OCI-LY7 (cell line): ENCODE measurements around the gene CKMT2. TPM values are rescaled to one million over a fixed set of nuclear protein-coding genes. Genes with fewer than 3 reads are reported as not detected.
A peak's percentile ranks its signal among the peaks of the same experiment; 100 is the strongest.
"Not testable (repeated sequence)": the region's sequence is repeated elsewhere in the genome, so short reads cannot be mapped to it uniquely, and the experiment has no call there.

Source experiments
- BruUV-seq: library from RNA; stranded (reverse); fragments of 400-500 nt; replicated peaks from 2 replicates; lab custom pipeline; 2021; lab: Mats Ljungman, UMichigan
- CTCF ChIA-PET: fragments of 300-600 bp; sonication (Branson Sonifier 250); formaldehyde crosslinking; loops from one replicate; lab custom pipeline; 2022; ENCODE audit warnings: antibody characterized with exemption; ENCODE audit not compliant: unreplicated experiment; lab: Charles Lee
- POLR2A ChIA-PET: fragments of 300-600 bp; sonication (Branson Sonifier 250); formaldehyde crosslinking; loops from one replicate; lab custom pipeline; 2022; ENCODE audit warnings: antibody characterized with exemption; lab: Charles Lee
- DNase-seq: peaks from one replicate; pipeline ENCODE4 v3.0.0-alpha.2; 2015; ENCODE audit warnings: low spot score
- H2AFZ ChIP-seq: fragments of 200-600 bp; sonication (generic), shearing (Covaris generic); 2 replicates; pipeline ENCODE4 v1.6.1; 2014; ENCODE audit warnings: mild to moderate bottlenecking, antibody characterized with exemption, low read length, moderate library complexity
- H3K27ac ChIP-seq: fragments of 200-600 bp; sonication (generic); 2 replicates; pipeline ENCODE4 v1.5.1; 2014; ENCODE audit warnings: mixed run types, low read depth, mild to moderate bottlenecking, moderate library complexity, low read length, inconsistent platforms; ENCODE audit not compliant: poor library complexity, severe bottlenecking
- H3K36me3 ChIP-seq: fragments of 200-600 bp; sonication (generic); 2 replicates; pipeline ENCODE4 v1.6.1; 2014; ENCODE audit warnings: mild to moderate bottlenecking, antibody characterized with exemption, low read length, moderate library complexity, mixed read lengths; ENCODE audit not compliant: insufficient read depth
- H3K4me1 ChIP-seq: fragments of 200-600 bp; sonication (generic); 2 replicates; pipeline ENCODE4 v1.5.1; 2014; ENCODE audit warnings: mild to moderate bottlenecking, low read length; ENCODE audit not compliant: insufficient read depth, poor library complexity, severe bottlenecking
- H3K4me2 ChIP-seq: fragments of 200-600 bp; sonication (generic); 2 replicates; pipeline ENCODE4 v1.6.1; 2014; ENCODE audit warnings: mild to moderate bottlenecking, low read length
- H3K4me3 ChIP-seq: fragments of 200-600 bp; sonication (generic); 2 replicates; pipeline ENCODE4 v1.5.1; 2014; ENCODE audit warnings: mild to moderate bottlenecking, low read depth, low read length; ENCODE audit not compliant: poor library complexity, severe bottlenecking
- H3K79me2 ChIP-seq: fragments of 200-600 bp; sonication (generic); 2 replicates; pipeline ENCODE4 v1.6.1; 2016; ENCODE audit warnings: low read depth, mild to moderate bottlenecking, low read length, moderate library complexity, mixed read lengths; ENCODE audit not compliant: insufficient read depth
- H3K9me2 ChIP-seq: fragments of 200-600 bp; sonication (generic); 2 replicates; pipeline ENCODE4 v1.6.1; 2016; ENCODE audit warnings: mild to moderate bottlenecking, low read length, mixed read lengths; ENCODE audit not compliant: insufficient read depth
- H3K9me3 ChIP-seq: fragments of 200-600 bp; sonication (generic); 2 replicates; pipeline ENCODE4 v1.6.1; 2014; ENCODE audit warnings: mild to moderate bottlenecking, mixed run types, low read length, mixed read lengths
- H4K20me1 ChIP-seq: fragments of 200-600 bp; sonication (generic); 2 replicates; pipeline ENCODE4 v1.6.1; 2014; ENCODE audit warnings: mild to moderate bottlenecking, antibody characterized with exemption, low read length, moderate library complexity, mixed read lengths; ENCODE audit not compliant: insufficient read depth
- CTCF ChIP-seq: fragments of 200-600 bp; sonication (generic); conservative IDR thresholded peaks from 2 replicates; pipeline ENCODE4 v1.5.1; 2014; ENCODE audit warnings: mild to moderate bottlenecking, antibody characterized with exemption, low read length, moderate library complexity, mixed read lengths
- EZH2phosphoT487 ChIP-seq: fragments of 200-600 bp; sonication (generic); IDR thresholded peaks from 2 replicates; pipeline ENCODE4 v1.6.1; 2018; ENCODE audit warnings: low read depth, borderline replicate concordance, mild to moderate bottlenecking, mixed run types, antibody characterized with exemption, low read length, moderate library complexity, mixed read lengths
- intact Hi-C: fragments of 100-400 bp; cut with micrococcal nuclease; formaldehyde crosslinking; loops from one replicate; pipeline ENCODE4 v1.10.0; 2022; ENCODE audit not compliant: unreplicated experiment
- total RNA-seq, 2 experiments: library from RNA; depleted of rRNA in 1 of 2; stranded (reverse); fragments of >200 nt in 1 of 2; shearing (Covaris generic) in 1 of 2; gene quantifications; 2 replicates each; pipeline ENCODE4 v1.2.3, GENCODE V29; 2014 to 2022

Gene CKMT2
- total RNA-seq, 2 experiments from 2014 or later = not detected

DNA sequence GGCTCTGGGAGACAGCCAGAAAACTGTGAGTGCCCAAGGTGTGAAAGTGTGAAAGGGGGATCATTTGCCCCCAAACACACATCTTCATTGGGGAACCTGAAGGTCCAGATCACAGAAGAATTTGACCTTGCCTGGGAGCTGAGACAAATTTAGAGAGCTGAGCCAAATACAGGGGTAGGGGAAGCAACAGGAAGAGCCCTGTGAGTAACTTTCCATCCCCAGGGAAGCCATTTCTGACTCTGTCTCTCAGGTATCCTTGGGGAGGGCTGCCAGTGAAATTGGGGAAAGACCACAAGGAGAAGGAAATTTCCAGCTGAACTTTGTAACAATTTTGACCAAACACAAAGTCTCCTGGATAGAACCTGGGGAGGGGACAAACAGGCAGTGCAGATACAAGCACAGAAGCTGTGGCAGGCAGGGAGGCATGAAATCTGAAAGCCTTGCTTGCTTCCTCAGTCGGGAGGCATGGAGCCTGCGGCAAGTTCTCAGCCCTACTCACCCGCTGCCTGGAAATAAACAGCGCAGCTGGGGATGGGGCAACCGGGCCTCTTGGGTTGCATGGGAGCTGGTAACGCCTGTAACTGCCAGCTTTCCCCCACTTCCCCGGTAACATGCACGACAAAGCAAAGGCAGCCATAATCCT lies 36.8 kb downstream of the CKMT2 start:
- TF ChIP-seq EZH2phosphoT487 = no peak
- TF ChIP-seq CTCF = no peak
- no peak for DNase-seq
- intact Hi-C loops = no loop called here
- H3K9me3 ChIP-seq = 0 out of 2 replicates have a peak, but pooled peaks cover 4% of the 10 kb centered on the region
- peak overlapping the region; percentile 43 for H3K4me2 ChIP-seq
- H3K9me2 ChIP-seq = no peaks in the 10 kb centered on the region
- H3K4me1 ChIP-seq = peaks cover 18% of the 10 kb centered on the region
- ChIA-PET POLR2A (interaction anchor here (0.8 to 1.1 kb wide), 2 partner anchors 10 to 87 kb away, joined by 3 read pairs; no protein-coding TSS in a partner anchor), CTCF (no interaction called here)
- no peak overlapping the region for H3K4me3 ChIP-seq
- H4K20me1 ChIP-seq = no peaks in the 10 kb centered on the region
- BruUV-seq = no TSS peak
- 0 out of 2 replicates have a peak, but pooled peaks cover 16% of the 10 kb centered on the region for H3K79me2 ChIP-seq
- no peak overlapping the region for H2AFZ ChIP-seq
- no peak overlapping the region for H3K27ac ChIP-seq
- no peaks in the 10 kb centered on the region; the same call in 1 of the 2 replicates for H3K36me3 ChIP-seq

- BruUV-seq, H4K20me1 ChIP-seq, intact Hi-C loops, H2AFZ ChIP-seq, CTCF ChIA-PET, H3K4me3 ChIP-seq, H3K27ac ChIP-seq, H3K36me3 ChIP-seq, H3K9me2 ChIP-seq: not testable (repeated sequence)
- peaks cover 10% of the 10 kb centered on the region; the same call in 1 of the 2 replicates for H3K9me3 ChIP-seq
- peak; percentile 75 for DNase-seq
- POLR2A ChIA-PET = interaction anchor here (0.7 to 1.1 kb wide), 2 partner anchors 9 to 820 kb away, joined by 3 read pairs; no protein-coding TSS in a partner anchor
- peak overlapping the region; percentile 43 for H3K4me2 ChIP-seq
- 0 out of 2 replicates have a peak, but pooled peaks cover 16% of the 10 kb centered on the region for H3K79me2 ChIP-seq
- H3K4me1 ChIP-seq = peaks cover 18% of the 10 kb centered on the region
These were observed 37.4 kb downstream of the CKMT2 start for GRCh38 chr5:81270394-81271027.

- CTCF ChIA-PET = no interaction called here
- POLR2A ChIA-PET = interaction anchor here (1.0 kb wide), 1 partner anchor 51 kb away, joined by 3 read pairs; the partner anchor contains the start of gene CKMT2
- H3K9me2 ChIP-seq = no peaks in the 10 kb centered on the region
- H3K36me3 ChIP-seq = peaks cover 5% of the 10 kb centered on the region
- H3K4me3 ChIP-seq = no peak overlapping the region
- no peak overlapping the region for H2AFZ ChIP-seq
- no peaks in the 10 kb centered on the region for H3K9me3 ChIP-seq
- TF ChIP-seq EZH2phosphoT487 (no peak), CTCF (no peak)
- DNase-seq = no peak
- H3K27ac ChIP-seq = no peak overlapping the region
- H3K4me1 ChIP-seq = peaks cover 5% of the 10 kb centered on the region
- no peak overlapping the region for H3K4me2 ChIP-seq
- intact Hi-C loops = no loop called here
- H3K79me2 ChIP-seq = peaks cover 2% of the 10 kb centered on the region; the same call in 1 of the 2 replicates
- no peaks in the 10 kb centered on the region for H4K20me1 ChIP-seq
- BruUV-seq = no TSS peak
These were observed 50.9 kb downstream of the CKMT2 start for GRCh38 chr5:81283976-81284375.
